ENCODE results near the gene PNCK. TPM values are rescaled to one million over a fixed set of nuclear protein-coding genes. Genes with fewer than 3 reads are reported as not detected.
"Not testable (repeated sequence)": the region's sequence is repeated elsewhere in the genome, so short reads cannot be mapped to it uniquely, and the experiment has no call there.

The PNCK gene
- total and polyA plus RNA-seq, 8 donors, result 0.28 to 0.99 (median 0.49) TPM; not detected in 3

DNA sequence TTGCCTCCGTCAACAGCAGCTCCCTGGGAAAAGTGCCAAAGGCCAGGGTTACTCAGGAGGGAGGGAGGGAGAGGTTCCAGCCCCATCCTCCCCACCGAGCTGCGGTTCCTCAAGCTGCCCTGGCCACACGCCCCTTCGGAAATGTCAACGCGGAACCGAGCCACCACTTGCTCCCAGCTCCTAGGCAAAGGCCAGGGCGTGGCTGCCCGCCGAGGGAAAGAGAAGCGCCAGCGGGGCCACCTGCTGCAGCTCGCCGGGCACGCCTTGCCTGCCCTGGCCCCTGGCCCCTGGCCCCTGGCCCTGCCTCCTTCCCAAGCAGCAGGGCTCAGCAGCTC, 29.4 kb upstream of the PNCK start:
- Histone ChIP-seq H3K36me3 (peaks cover 0 to 4% (median 0%) of the 10 kb centered on the region in 3 donors), H3K27me3 (no peaks in the 10 kb centered on the region), H3K4me3 (no peak overlapping the region), H3K27ac (no peak overlapping the region), H3K4me1 (no peaks in the 10 kb centered on the region), H3K9me3 (no peaks in the 10 kb centered on the region)
- ATAC-seq, result peak; percentile 56 to 77 (median 66)
- intact Hi-C loops (cut with DNase I), result no loop called here
- DNase-seq, result peak; percentile 60 to 87 (median 73)
- WGBS, 2 donors, result 26 to 53% methylated on average over 15 to 16 of the region's 16 CpGs
- FAIRE-seq, result peak; percentile 66
- TF ChIP-seq, protein P1, sequence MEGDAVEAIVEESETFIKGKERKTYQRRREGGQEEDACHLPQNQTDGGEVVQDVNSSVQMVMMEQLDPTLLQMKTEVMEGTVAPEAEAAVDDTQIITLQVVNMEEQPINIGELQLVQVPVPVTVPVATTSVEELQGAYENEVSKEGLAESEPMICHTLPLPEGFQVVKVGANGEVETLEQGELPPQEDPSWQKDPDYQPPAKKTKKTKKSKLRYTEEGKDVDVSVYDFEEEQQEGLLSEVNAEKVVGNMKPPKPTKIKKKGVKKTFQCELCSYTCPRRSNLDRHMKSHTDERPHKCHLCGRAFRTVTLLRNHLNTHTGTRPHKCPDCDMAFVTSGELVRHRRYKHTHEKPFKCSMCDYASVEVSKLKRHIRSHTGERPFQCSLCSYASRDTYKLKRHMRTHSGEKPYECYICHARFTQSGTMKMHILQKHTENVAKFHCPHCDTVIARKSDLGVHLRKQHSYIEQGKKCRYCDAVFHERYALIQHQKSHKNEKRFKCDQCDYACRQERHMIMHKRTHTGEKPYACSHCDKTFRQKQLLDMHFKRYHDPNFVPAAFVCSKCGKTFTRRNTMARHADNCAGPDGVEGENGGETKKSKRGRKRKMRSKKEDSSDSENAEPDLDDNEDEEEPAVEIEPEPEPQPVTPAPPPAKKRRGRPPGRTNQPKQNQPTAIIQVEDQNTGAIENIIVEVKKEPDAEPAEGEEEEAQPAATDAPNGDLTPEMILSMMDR (IDR thresholded peaks at IDR 0.05), result no peak

DNA sequence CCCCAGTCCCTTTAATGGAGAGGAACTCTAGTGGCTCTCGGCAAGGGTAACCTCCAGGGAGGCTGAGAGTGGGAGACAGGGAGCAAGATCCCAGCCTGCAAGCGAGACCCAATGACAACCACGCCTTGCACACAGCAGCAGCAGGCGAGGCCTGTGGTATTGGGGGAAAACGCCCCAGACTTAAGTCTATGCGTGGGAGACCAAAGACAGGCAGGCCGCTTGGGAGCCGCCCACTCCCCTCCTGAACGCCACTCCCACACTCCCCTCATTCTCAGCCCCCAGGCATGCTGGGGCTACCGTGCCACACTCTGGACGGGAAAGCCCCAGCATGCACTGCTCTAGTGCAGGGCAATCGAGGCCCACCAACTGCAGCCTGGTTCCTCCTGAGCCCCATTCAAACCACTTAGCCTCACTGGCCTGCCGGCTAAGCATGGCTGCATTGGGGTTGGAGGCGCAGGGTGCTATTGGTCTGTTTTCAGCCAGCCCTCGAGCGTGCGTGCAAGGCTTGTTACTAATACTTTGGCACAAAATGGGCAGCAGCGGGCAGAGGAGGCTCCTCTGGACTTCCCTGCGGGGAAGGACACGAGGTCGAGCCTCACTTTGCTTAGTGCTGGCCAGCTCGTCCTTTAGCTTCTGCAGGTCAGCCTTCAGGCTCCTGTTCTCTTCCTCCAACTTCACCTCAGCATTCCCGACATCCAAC, 28.9 kb upstream of the PNCK start:
- 73 to 77% methylated on average over 23 of the region's 23 CpGs for WGBS, 2 donors
- TF ChIP-seq, protein P1 (IDR thresholded peaks at IDR 0.05), result no peak
- no peak for FAIRE-seq

DNA sequence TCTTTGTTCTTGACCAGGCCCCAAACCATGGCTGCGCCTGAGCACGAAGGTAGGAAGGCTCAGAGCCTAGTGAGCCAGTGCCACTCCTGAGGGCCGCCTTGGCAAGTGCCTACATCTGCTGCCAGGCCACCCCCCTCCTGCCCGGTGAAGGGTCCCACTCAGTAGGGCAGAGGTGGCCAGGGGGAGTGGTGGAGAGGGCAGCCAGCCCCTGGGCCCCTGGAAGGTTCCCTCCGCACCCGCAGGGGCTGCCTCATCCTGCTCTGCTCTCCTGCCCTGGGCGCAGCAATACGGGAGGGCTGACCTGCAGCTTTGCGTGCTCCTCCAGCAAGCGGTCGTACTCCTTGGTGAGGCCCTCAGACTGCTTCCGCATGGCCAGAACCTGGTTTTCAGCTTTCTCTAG, 28.1 kb upstream of the PNCK start:
- Histone ChIP-seq H3K4me3 (no peak overlapping the region), H3K9me3 (no peaks in the 10 kb centered on the region), H3K27me3 (no peaks in the 10 kb centered on the region), H3K4me1 (no peaks in the 10 kb centered on the region), H3K27ac (no peak overlapping the region), H3K36me3 (peaks cover 0 to 4% (median 0%) of the 10 kb centered on the region in 3 donors)
- WGBS, 2 donors, result 94% methylated on average over 11 to 12 of the region's 12 CpGs
- FAIRE-seq, result no peak
- no peak for ATAC-seq
- intact Hi-C loops (cut with DNase I), result no loop called here
- peak in 1 of 6 donors; percentile 8 for DNase-seq
- TF ChIP-seq, protein P1 (IDR thresholded peaks at IDR 0.05), result no peak

More for the DNA sequence above, 28.9 kb upstream of the PNCK start:
- no peaks in the 10 kb centered on the region for H3K9me3 ChIP-seq
- no peak for ATAC-seq
- H3K4me3 ChIP-seq, result no peak overlapping the region
- H3K27ac ChIP-seq, result no peak overlapping the region
- H3K36me3 ChIP-seq, result peaks cover 0 to 4% (median 0%) of the 10 kb centered on the region in 3 donors
- intact Hi-C loops (cut with DNase I), result no loop called here
- DNase-seq, result peak in 3 of 6 donors; percentile 6 to 61 (median 53)
- H3K27me3 ChIP-seq, result no peaks in the 10 kb centered on the region
- H3K4me1 ChIP-seq, result no peaks in the 10 kb centered on the region

DNA sequence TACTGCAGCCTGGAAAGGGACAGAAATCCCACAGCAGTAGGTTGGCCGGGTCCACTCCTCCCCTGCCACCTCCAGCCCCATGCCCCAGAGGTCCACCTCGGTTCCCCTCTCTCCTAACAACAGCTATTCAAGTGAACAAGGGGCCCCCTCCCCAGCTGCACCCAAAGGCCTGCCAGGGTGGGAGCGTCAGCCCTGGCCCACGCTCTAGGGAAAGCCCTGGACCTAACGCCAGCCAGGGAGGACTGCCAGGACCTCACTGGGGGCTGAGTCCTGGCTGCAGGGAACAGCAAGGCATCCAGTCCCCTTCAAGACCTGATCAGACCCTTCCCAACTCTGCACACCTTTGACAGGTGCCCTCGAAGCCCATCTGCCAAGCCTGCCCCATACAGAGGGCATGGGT, 27.4 kb upstream of the PNCK start:
- intact Hi-C loops (cut with DNase I), result no loop called here
- TF ChIP-seq, protein P1 (IDR thresholded peaks at IDR 0.05), result no peak
- DNase-seq (peak in 1 of 6 donors; percentile 63), ATAC-seq (no peak), FAIRE-seq (no peak)
- no peaks in the 10 kb centered on the region for H3K9me3 ChIP-seq
- H3K27me3 ChIP-seq, result no peaks in the 10 kb centered on the region
- H3K36me3 ChIP-seq, result peaks cover 0 to 4% (median 0%) of the 10 kb centered on the region in 3 donors
- no peak overlapping the region for H3K4me3 ChIP-seq
- no peaks in the 10 kb centered on the region for H3K4me1 ChIP-seq
- WGBS, 2 donors, result 79 to 86% methylated on average over 4 to 5 of the region's 6 CpGs
- no peak overlapping the region for H3K27ac ChIP-seq

DNA sequence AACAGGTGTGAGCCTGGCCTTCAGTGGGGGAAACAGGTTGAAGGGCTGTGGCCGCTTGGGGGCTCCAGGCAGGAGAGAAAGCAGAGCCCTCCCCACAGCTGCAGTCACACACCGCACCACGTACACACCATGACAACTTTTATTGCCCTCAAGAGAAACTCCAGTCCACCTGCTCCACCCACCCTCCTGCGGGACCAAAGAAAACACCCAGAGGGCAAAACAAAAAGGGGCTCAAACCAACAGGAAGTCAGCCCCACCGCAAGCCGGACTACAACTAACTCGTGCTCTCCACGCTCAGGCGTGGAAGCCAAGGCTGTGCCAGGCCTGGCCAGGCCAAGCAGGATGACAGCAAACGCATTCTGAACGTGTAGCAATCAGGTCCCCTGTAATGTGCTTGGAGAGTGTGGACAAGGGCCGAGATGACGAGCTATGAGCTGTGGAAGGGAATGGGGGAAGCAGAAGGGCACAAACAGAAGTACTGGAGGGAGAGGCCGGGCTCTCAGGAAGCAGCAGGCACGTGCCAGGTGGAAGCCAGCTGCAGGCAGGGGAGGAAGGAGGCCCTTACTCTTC, 26.8 kb upstream of the PNCK start:
- no peaks in the 10 kb centered on the region for H3K4me1 ChIP-seq
- H3K9me3 ChIP-seq, result no peaks in the 10 kb centered on the region
- intact Hi-C loops (cut with DNase I), result no loop called here
- no peak for ATAC-seq
- FAIRE-seq, result no peak
- H3K27me3 ChIP-seq, result no peaks in the 10 kb centered on the region
- H3K4me3 ChIP-seq, result no peak overlapping the region
- no peak overlapping the region for H3K27ac ChIP-seq
- no peak for DNase-seq
- peaks cover 0 to 4% (median 0%) of the 10 kb centered on the region in 3 donors for H3K36me3 ChIP-seq
- WGBS, 2 donors, result 78 to 79% methylated on average over 13 to 15 of the region's 15 CpGs
- TF ChIP-seq, protein P1 (IDR thresholded peaks at IDR 0.05), result no peak

DNA sequence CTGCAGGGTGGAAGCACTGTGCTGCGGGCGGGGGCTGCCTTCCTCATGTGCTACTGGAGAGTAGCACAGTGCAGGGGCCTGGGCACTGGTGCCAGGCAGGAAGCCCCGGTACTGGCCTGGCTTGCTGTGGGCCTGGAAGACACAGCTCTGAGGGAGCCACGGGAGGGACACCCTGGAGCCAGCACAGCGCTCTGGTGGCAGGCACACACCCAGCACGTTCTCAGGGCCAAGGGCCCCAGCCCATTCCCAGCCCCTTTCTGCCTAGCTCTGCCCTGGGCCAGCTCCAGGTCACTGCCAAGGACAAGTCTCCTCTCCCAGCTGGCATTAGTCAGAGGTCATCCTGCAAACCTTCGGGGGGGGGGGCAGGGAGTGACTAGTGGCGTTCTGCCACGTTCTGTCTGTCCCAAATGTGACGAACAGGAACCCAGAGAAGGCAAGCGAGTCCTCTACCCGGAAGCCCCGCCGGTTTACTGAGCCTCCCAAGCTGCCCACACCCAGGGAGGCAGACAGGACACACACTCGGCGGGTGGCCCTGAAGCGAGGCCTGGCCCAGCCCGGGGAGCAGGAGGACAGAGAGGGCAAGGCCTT, 26.3 kb upstream of the PNCK start:
- H3K4me3 ChIP-seq; H3K27me3 ChIP-seq; FAIRE-seq; H3K36me3 ChIP-seq; H3K4me1 ChIP-seq; H3K27ac ChIP-seq; intact Hi-C loops (cut with DNase I); H3K9me3 ChIP-seq: not testable (repeated sequence)
- ATAC-seq, result peak in 3 of 4 donors; percentile 24 to 46 (median 29)
- 48 to 60% methylated on average over 11 to 18 of the region's 18 CpGs for WGBS, 2 donors
- DNase-seq, result peak in 3 of 6 donors; percentile 15 to 74 (median 58)

DNA sequence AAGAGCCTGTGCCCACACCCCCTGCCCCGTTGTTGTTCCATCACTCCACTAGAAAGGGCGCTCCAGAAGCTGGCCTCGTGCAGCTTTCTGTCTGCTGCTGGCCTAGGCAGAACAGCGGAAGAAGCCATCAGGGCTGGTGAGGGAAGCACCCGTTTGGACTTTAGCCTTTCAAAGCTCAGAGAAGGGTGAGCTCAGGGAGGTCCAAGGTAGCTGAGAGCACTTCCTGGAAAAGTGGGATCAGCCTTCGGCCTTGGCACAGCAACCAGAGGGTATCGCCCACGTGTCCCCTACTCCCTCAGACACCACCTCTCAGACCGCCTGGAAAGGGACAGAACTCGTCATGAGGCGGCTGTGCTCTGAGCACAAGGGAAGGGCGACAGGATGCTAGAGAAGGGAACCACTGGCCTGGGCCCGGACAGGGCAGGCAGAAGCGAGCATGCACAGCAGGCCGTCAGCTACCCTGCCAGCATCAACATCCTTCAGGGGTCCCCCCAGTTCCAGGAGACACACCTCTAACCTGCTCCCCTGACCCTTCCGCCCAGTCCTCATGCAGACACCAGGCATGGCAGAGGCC, 25.7 kb upstream of the PNCK start:
- FAIRE-seq; H3K27me3 ChIP-seq; H3K4me3 ChIP-seq; H3K27ac ChIP-seq; DNase-seq; H3K4me1 ChIP-seq; H3K36me3 ChIP-seq; intact Hi-C loops (cut with DNase I); H3K9me3 ChIP-seq: not testable (repeated sequence)
- peak in 2 of 4 donors; percentile 11 to 13 for ATAC-seq
- WGBS, 2 donors, result 80 to 87% methylated on average over 14 to 16 of the region's 16 CpGs

All from pancreas (tissue), 10 donors.